Colonic mucosa (tissue), 4 donors: ENCODE measurements around the gene CLEC7A. TPM values are rescaled to one million over a fixed set of nuclear protein-coding genes. Genes with fewer than 3 reads are reported as not detected.
A peak's percentile ranks its signal among the peaks of the same experiment; 100 is the strongest.

Experiments used
- DNase-seq: peaks from one replicate; pipeline ENCODE4 v3.0.0-alpha.2; 2020
- H3K27ac ChIP-seq: fragments of 200-600 bp; one replicate; pipeline ENCODE4 v1.8.0; 2021
- H3K27me3 ChIP-seq: fragments of 200-600 bp; one replicate; pipeline ENCODE4 v1.8.0; 2021
- H3K36me3 ChIP-seq: fragments of 200-600 bp; one replicate; pipeline ENCODE4 v1.8.0; 2021
- H3K4me1 ChIP-seq: fragments of 200-600 bp; one replicate; pipeline ENCODE4 v1.8.0; 2021; ENCODE audit warnings: mild to moderate bottlenecking
- H3K4me3 ChIP-seq: fragments of 200-600 bp; one replicate; pipeline ENCODE4 v1.8.0; 2021
- H3K9ac ChIP-seq, 2 donors: one replicate each; pipeline ENCODE4 v1.7.0; 2013; ENCODE audit warnings: control low read depth in 2 of 2, low read depth in 2 of 2, low read length in 2 of 2
- H3K9me3 ChIP-seq: fragments of 200-600 bp; one replicate; pipeline ENCODE4 v1.8.0; 2021
- intact Hi-C: fragments of 100-400 bp; cut with DNase I; formaldehyde crosslinking; loops from one replicate; pipeline ENCODE4 v1.14.1; 2022
- total RNA-seq, 2 donors: library from RNA; stranded (reverse); fragmentation: NEBNext Ultra II Directional in 1 of 2; extraction: Animal tissue kit (Norgen Biotek cat#: 25700) in 1 of 2; gene quantifications; one replicate each; pipeline ENCODE4 v1.2.1, GENCODE V29; 2021
- TF ChIP-seq, protein P1 (sequence below): fragments of 200-600 bp; IDR thresholded peaks from one replicate; pipeline ENCODE4 v1.8.0; 2022; ENCODE audit warnings: antibody characterized with exemption, mild to moderate bottlenecking
- donor health status: healthy.
- donor health status: DM: no; HTN: no; CAD: no.
- donor health status: DM: no; HTN: no; CAD: no.

Gene CLEC7A
- total RNA-seq = 1 to 10 TPM; 1.1 to 6.8 TPM

DNA sequence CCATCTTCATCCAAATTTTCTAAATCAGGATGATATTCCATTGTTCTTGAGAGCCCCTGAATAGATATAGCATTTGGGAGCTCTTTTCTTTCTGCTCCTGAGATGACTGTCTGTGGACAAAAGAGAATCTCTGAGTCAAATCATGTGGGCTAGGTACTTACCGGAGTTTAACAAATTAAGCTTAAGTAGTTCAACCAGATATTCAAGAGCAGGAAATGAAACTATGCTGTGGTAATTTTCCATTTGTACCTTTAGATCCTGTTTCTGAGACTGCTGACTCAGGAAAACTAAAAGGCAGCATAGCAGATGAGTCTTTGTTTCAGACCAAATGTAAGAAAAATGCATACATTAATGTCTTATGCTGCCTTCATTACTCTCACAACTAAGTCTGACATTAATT is at the start of gene CLEC7A:
TSS of gene CLEC7A (minus strand) at position 158 of the 400 bp plus-strand sequence. CDS start at position 41, 117 bp downstream.
- DNase-seq = no peak
- H3K9ac ChIP-seq = no peak within 1 kb of the TSS
- intact Hi-C loops = no loop called here

DNA sequence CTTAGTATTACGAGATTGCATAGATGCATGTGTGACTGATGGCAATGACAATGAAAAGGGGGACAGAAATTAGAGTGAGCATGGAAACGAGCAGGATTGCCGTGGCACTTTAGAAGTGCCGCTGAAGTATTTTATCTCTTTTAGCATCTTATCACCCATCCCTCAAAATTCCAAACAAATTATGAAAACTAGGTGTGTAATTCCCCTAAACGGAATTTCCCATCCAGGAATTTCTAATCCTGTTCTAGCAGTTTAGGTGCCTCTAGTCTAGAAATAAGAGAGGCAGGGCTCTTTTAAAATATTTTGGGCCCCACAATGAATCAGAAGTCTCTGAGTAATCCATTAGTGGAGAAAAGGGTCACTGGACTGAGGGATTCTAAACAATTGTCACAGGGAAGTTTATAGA is 49.8 kb upstream of the CLEC7A start:
- Histone ChIP-seq H3K9ac (no peak overlapping the region), H3K36me3 (no peaks in the 10 kb centered on the region), H3K27ac (no peak overlapping the region), H3K4me3 (no peak overlapping the region), H3K27me3 (no peaks in the 10 kb centered on the region), H3K9me3 (no peaks in the 10 kb centered on the region), H3K4me1 (no peaks in the 10 kb centered on the region)
- intact Hi-C loops = no loop called here
- TF ChIP-seq, protein P1, sequence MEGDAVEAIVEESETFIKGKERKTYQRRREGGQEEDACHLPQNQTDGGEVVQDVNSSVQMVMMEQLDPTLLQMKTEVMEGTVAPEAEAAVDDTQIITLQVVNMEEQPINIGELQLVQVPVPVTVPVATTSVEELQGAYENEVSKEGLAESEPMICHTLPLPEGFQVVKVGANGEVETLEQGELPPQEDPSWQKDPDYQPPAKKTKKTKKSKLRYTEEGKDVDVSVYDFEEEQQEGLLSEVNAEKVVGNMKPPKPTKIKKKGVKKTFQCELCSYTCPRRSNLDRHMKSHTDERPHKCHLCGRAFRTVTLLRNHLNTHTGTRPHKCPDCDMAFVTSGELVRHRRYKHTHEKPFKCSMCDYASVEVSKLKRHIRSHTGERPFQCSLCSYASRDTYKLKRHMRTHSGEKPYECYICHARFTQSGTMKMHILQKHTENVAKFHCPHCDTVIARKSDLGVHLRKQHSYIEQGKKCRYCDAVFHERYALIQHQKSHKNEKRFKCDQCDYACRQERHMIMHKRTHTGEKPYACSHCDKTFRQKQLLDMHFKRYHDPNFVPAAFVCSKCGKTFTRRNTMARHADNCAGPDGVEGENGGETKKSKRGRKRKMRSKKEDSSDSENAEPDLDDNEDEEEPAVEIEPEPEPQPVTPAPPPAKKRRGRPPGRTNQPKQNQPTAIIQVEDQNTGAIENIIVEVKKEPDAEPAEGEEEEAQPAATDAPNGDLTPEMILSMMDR = no peak
- no peak for DNase-seq

More for the DNA sequence above, at the start of gene CLEC7A:
- H3K4me3 ChIP-seq = no peak within 1 kb of the TSS
- TF ChIP-seq, protein P1 = no peak
- H3K36me3 ChIP-seq = no peaks in the 10 kb centered on the region
- H3K9me3 ChIP-seq = no peaks in the 10 kb centered on the region
- no peaks in the 10 kb centered on the region for H3K27me3 ChIP-seq
- peak within 1 kb of the TSS; percentile 61 for H3K27ac ChIP-seq
- no peaks in the 10 kb centered on the region for H3K4me1 ChIP-seq

DNA sequence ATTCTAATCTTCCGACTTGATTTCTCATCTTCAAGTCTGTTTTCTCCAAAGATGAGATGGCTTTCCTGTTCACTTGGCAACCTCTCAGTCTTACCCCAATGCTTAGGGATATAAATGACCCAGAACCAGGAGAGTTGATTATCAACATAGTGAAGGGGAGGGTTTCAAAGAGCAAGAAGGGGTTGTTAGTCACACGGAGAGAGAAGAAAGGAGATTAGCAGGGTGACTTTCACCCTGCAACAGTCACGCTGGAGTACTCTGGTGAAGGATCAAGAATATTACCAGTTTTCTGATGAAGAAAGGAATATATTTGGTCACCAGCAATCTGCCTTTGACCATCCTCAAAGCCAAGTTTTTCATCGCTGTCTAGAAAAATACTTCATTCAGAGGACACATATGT is 48.8 kb upstream of the CLEC7A start, which contains the start of gene TMEM52B:
TSS of gene TMEM52B (plus strand) at position 212 of the 400 bp plus-strand sequence. CDS start 543 bp downstream, outside the sequence.
- H3K36me3 ChIP-seq = no peaks in the 10 kb centered on the region
- no peak within 1 kb of the TSS for H3K27ac ChIP-seq
- no peaks in the 10 kb centered on the region for H3K4me1 ChIP-seq
- H3K4me3 ChIP-seq = no peak within 1 kb of the TSS
- no peaks in the 10 kb centered on the region for H3K9me3 ChIP-seq
- TF ChIP-seq, protein P1 = no peak
- no peak for DNase-seq
- no peaks in the 10 kb centered on the region for H3K27me3 ChIP-seq
- intact Hi-C loops = no loop called here
- H3K9ac ChIP-seq = no peak within 1 kb of the TSS

DNA sequence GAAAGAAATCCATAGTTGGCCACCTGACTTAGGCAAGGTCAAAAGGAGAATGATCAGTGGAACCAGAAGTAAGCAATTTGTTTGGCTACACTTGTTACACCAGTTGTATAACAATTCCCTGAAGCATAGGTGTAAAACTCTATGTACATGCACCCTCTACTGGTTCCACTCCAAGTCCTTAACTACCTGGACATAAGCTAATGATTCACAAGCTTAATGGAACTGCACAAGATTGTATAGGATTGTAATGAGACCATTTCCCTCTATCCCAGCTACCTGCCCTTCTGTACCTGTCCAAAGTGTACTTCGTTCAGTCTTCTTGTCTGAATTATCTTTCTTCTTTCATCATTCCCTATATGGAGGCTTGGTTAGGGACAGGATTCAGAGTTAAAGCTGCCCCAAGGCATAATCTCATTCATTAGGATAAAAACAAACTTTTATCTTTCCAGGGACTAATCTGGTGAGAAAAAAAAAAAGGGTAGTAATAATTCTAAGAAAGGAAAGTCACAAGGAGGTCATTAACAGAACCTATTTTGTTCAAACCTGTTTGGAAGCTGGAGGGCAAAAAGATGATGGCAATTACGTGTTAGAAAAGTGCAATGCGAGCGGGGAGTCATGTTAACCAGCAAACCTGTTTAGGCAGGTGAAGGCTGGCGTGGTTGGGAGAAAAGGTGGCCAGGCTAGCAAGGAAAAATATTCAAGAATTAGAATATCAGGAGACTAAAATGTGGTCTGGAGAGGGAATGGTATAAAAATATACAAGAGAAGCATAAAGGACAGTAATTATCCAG is 46.0 kb upstream of the CLEC7A start:
- H3K36me3 ChIP-seq = no peaks in the 10 kb centered on the region
- intact Hi-C loops = no loop called here
- TF ChIP-seq, protein P1 = peak; percentile 12
- H3K9ac ChIP-seq = no peak overlapping the region
- H3K9me3 ChIP-seq = no peaks in the 10 kb centered on the region
- DNase-seq = peak; percentile 22
- no peaks in the 10 kb centered on the region for H3K27me3 ChIP-seq
- H3K4me3 ChIP-seq = no peak overlapping the region
- no peaks in the 10 kb centered on the region for H3K4me1 ChIP-seq
- H3K27ac ChIP-seq = no peak overlapping the region

DNA sequence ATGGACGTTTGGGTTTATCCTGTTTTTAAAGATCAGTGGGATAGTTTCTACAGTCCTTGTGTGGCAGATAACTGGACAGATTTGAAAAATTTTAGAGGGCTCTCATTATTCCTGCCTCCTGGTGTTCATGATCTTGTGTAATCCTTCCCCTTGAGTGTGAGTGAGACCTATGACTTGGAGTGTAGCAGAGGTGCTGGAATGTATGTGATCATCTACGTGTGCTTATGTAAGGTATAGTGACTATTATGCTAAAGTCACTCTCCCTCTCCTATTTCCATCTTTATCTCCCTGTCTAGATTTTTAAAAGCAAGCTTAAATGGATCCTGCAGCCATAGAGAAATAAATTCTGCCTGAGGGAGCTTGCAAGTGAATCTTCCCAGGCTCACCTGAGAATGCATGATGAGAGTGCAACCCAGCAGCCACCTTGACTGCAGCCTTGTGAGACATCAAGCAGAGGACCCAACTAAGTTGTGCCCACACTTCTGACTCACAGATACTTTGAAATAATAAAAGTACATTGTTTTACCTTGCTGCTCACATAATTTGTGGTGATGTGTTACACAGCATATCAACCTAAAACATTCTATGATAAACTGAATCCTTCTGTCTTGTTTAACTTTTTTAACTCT is 45.1 kb upstream of the CLEC7A start:
- no peak for DNase-seq
- Histone ChIP-seq H3K27me3 (no peaks in the 10 kb centered on the region), H3K9me3 (no peaks in the 10 kb centered on the region), H3K4me1 (no peaks in the 10 kb centered on the region), H3K27ac (no peak overlapping the region), H3K9ac (no peak overlapping the region), H3K36me3 (no peaks in the 10 kb centered on the region), H3K4me3 (no peak overlapping the region)
- intact Hi-C loops = no loop called here
- TF ChIP-seq, protein P1 = no peak
